H4 (cell line): ENCODE results near the gene NOL4L. TPM values are rescaled to one million over a fixed set of nuclear protein-coding genes. Genes with fewer than 3 reads are reported as not detected.
"Not testable (repeated sequence)": the region's sequence is repeated elsewhere in the genome, so short reads cannot be mapped to it uniquely, and the experiment has no call there.

Experiments used
- DNase-seq: peaks from one replicate; pipeline ENCODE4 v3.0.0-alpha.2; 2015; ENCODE audit warnings: low spot score
- total RNA-seq: library from RNA; depleted of rRNA; stranded (reverse); fragments of >200 nt; shearing (Covaris generic); gene quantifications from 2 replicates; pipeline ENCODE4 v1.2.3, GENCODE V29; 2014

Gene NOL4L
- total RNA-seq, 1 experiment from 2014 or later = 10.6 TPM

- DNase-seq = no peak
Measured at GRCh38 chr20:32473231-32474008, 111.7 kb downstream of the NOL4L start.

GRCh38 chr20:32472581-32473207 lies 112.4 kb downstream of the NOL4L start:
- no peak for DNase-seq

- DNase-seq = no peak
Measured at GRCh38 chr20:32470940-32471339, 114.2 kb downstream of the NOL4L start.

GRCh38 chr20:32470025-32470861 lies 114.9 kb downstream of the NOL4L start:
- DNase-seq = no peak

GRCh38 chr20:32468860-32469259 lies 116.3 kb downstream of the NOL4L start:
- DNase-seq = no peak

GRCh38 chr20:32468313-32468640 lies 116.9 kb downstream of the NOL4L start:
- no peak for DNase-seq

GRCh38 chr20:32467506-32468312 lies 117.4 kb downstream of the NOL4L start:
- DNase-seq = no peak

GRCh38 chr20:32466739-32467505 lies 118.2 kb downstream of the NOL4L start:
- no peak for DNase-seq

- not testable (repeated sequence) for DNase-seq
Measured at GRCh38 chr20:32465901-32466675, 119.0 kb downstream of the NOL4L start.

GRCh38 chr20:32465092-32465900 lies 119.8 kb downstream of the NOL4L start:
- no peak for DNase-seq

GRCh38 chr20:32464401-32465091 lies 120.6 kb downstream of the NOL4L start:
- no peak for DNase-seq

GRCh38 chr20:32463642-32464400 lies 121.3 kb downstream of the NOL4L start:
- DNase-seq = no peak

GRCh38 chr20:32462900-32463641 lies 122.1 kb downstream of the NOL4L start:
- no peak for DNase-seq

- DNase-seq = no peak
Measured at GRCh38 chr20:32461836-32462600, 123.1 kb downstream of the NOL4L start.

GRCh38 chr20:32460683-32461320 lies 124.3 kb downstream of the NOL4L start:
- DNase-seq = no peak

- DNase-seq = no peak
Measured at GRCh38 chr20:32460231-32460630, 124.9 kb downstream of the NOL4L start.
